RWPE2 (cell line): ENCODE data around the gene DGKI.

Experiments used
- ATAC-seq: fragments of 200-7000 bp; cut with Tn5 transposase; 3 replicates; pipeline ENCODE4 v1.9.1; 2021; ENCODE audit warnings: low read depth
- DNase-seq: peaks from one replicate; pipeline ENCODE4 v3.0.0-alpha.2; 2020; ENCODE audit warnings: low spot score
- H3K27ac ChIP-seq: fragments of 450-650 bp; 2 replicates; pipeline ENCODE4 v1.5.1; 2017; ENCODE audit warnings: mild to moderate bottlenecking; ENCODE audit not compliant: poor library complexity, severe bottlenecking
- H3K27me3 ChIP-seq: fragments of 250-450 bp; sonication (Bioruptor Pico); 2 replicates; pipeline ENCODE4 v1.5.1; 2021; ENCODE audit warnings: mild to moderate bottlenecking, moderate library complexity; ENCODE audit not compliant: insufficient read depth, poor library complexity, severe bottlenecking
- H3K36me3 ChIP-seq: fragments of 250-450 bp; sonication (Bioruptor Pico); 2 replicates; pipeline ENCODE4 v1.5.1; 2020; ENCODE audit warnings: low read depth, mild to moderate bottlenecking, moderate library complexity
- H3K4me1 ChIP-seq: fragments of 250-450 bp; sonication (Bioruptor Pico); 2 replicates; pipeline ENCODE4 v1.5.1; 2021; ENCODE audit warnings: mild to moderate bottlenecking, moderate library complexity; ENCODE audit not compliant: insufficient read depth, poor library complexity, severe bottlenecking
- H3K4me3 ChIP-seq: fragments of 250-450 bp; sonication (Bioruptor Pico); 2 replicates; pipeline ENCODE4 v1.5.1; 2021; ENCODE audit warnings: mild to moderate bottlenecking, moderate library complexity; ENCODE audit not compliant: severe bottlenecking
- H3K9me3 ChIP-seq: fragments of 250-450 bp; sonication (Bioruptor Pico); 2 replicates; pipeline ENCODE4 v1.5.1; 2021; ENCODE audit warnings: mild to moderate bottlenecking, moderate library complexity; ENCODE audit not compliant: severe bottlenecking
- TF ChIP-seq, protein P1 (sequence below): fragments of 450-650 bp; IDR thresholded peaks from one replicate; pipeline ENCODE4 v1.5.1; 2017; ENCODE audit warnings: mild to moderate bottlenecking, moderate library complexity; ENCODE audit not compliant: poor library complexity, severe bottlenecking

DGKI gene

DNA sequence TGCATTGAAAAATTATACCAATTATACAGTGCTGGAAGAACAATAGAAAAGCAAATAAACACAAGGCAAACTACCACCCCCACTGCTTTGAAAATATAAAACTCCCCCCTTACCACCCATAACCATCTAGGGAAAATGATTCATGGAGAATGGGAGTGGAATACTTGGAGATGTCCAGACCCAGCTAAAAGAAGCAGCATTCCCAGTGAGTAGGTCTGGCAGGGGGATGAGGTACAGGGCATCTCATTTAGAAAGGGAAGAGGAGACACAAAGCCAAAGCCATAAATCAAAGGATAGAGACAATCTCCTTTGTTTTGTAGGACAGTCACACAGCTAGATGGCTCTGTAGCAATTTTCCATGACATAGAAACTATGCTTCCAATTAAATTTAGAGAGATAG, 36.0 kb upstream of the DGKI start:
- TF ChIP-seq, protein P1, sequence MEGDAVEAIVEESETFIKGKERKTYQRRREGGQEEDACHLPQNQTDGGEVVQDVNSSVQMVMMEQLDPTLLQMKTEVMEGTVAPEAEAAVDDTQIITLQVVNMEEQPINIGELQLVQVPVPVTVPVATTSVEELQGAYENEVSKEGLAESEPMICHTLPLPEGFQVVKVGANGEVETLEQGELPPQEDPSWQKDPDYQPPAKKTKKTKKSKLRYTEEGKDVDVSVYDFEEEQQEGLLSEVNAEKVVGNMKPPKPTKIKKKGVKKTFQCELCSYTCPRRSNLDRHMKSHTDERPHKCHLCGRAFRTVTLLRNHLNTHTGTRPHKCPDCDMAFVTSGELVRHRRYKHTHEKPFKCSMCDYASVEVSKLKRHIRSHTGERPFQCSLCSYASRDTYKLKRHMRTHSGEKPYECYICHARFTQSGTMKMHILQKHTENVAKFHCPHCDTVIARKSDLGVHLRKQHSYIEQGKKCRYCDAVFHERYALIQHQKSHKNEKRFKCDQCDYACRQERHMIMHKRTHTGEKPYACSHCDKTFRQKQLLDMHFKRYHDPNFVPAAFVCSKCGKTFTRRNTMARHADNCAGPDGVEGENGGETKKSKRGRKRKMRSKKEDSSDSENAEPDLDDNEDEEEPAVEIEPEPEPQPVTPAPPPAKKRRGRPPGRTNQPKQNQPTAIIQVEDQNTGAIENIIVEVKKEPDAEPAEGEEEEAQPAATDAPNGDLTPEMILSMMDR = no peak
- H3K9me3 ChIP-seq = peaks cover 4% of the 10 kb centered on the region
- ATAC-seq = peak; percentile 5; the same call in 1 of the 3 replicates
- H3K4me1 ChIP-seq = peaks cover 35% of the 10 kb centered on the region
- H3K27ac ChIP-seq = peak overlapping the region; percentile 82
- no peak for DNase-seq
- H3K36me3 ChIP-seq = peaks cover 76% of the 10 kb centered on the region
- H3K27me3 ChIP-seq = no peaks in the 10 kb centered on the region
- H3K4me3 ChIP-seq = no peak overlapping the region

DNA sequence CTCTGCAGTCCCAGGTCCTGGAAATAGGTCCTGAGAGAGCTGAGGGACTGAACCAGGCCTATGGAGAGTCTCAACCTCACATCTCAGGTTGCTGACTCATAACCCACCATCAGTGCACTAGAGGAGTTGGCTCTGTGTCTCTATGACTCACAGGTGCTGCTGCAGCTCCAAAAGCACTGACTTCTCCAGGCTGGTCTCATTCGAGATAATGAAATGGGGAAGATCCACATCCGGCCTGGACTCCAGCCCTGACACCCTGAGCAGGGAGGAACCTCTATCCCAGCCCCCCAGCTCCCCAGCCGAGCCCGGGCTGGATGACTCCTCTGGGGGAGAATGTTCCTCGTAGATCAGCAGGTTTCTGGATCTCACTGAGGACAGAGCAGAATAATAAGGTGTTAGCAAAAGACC, 35.5 kb upstream of the DGKI start:
- TF ChIP-seq, protein P1 = no peak
- Histone ChIP-seq H3K36me3 (peaks cover 80% of the 10 kb centered on the region), H3K27ac (peak overlapping the region; percentile 82), H3K4me1 (peaks cover 35% of the 10 kb centered on the region), H3K4me3 (no peak overlapping the region), H3K27me3 (no peaks in the 10 kb centered on the region), H3K9me3 (peaks cover 4% of the 10 kb centered on the region)
- DNase-seq = peak; percentile 87
- ATAC-seq = peak; percentile 93

DNA sequence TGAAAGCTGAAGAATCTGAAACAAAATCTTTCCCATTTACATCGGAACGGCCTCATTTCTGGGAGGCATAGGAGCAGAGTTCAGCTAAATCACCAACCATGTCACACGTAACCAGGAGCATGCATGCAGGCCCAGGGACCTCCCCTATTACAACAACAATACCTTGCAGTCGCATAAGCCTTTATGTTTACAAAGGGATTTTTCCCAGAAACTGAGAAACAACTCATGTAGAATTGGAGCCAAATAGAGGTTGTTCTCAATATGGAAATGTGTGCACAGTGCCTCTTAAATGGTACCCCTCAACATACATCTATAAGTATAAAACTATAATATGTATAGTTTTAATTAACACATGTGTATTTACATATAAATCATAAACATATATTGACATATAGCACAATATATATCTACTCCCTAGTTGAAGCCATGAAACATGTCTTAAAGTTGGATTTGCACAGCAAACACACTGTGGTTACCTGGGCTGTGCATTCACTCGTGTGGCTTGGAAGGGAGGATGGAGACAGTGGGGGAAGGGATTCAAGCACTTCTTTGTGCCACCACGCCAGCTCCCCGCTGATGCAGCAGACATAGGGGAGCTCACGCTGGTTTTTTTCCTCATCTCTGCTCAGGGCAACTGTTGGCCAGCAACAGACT, 35.0 kb upstream of the DGKI start:
- H3K36me3 ChIP-seq = peaks cover 78% of the 10 kb centered on the region
- TF ChIP-seq, protein P1 = no peak
- ATAC-seq (no peak), DNase-seq (no peak)
- H3K4me3 ChIP-seq = no peak overlapping the region
- H3K27ac ChIP-seq = peak overlapping the region; percentile 82
- no peaks in the 10 kb centered on the region for H3K27me3 ChIP-seq
- H3K9me3 ChIP-seq = peaks cover 4% of the 10 kb centered on the region
- peaks cover 35% of the 10 kb centered on the region for H3K4me1 ChIP-seq

DNA sequence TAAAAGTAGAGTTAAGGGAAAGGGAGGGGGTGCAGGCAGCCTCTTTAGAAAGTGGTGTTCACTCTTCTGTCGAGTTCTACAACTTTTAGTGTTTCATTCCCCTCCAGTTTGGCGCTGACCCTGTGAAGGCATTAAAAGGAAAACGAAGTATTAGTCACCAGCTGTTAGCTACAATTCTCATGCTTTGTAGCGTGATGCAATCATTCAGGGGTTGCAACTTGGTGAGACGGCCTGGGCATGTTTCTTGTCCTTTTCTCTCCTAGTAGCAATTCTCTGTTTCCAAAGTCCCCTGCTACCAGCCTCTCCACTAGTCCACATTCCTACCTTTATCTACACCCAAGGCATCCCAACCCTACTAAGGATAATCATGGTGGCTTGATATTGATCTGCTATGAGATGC, 33.7 kb upstream of the DGKI start:
- peaks cover 35% of the 10 kb centered on the region for H3K4me1 ChIP-seq
- H3K9me3 ChIP-seq = peaks cover 4% of the 10 kb centered on the region
- peaks cover 80% of the 10 kb centered on the region for H3K36me3 ChIP-seq
- ATAC-seq (peak; percentile 49; the same call in 2 of the 3 replicates), DNase-seq (no peak)
- TF ChIP-seq, protein P1 = no peak
- no peak overlapping the region for H3K4me3 ChIP-seq
- H3K27me3 ChIP-seq = no peaks in the 10 kb centered on the region
- peak overlapping the region; percentile 82 for H3K27ac ChIP-seq
